Ovary (tissue), 9 donors: ENCODE results near the gene KIF26B. TPM values are rescaled to one million over a fixed set of nuclear protein-coding genes. Genes with fewer than 3 reads are reported as not detected.

ENCODE experiments used
- DNase-seq, 5 donors: peaks; one replicate each; pipeline ENCODE4 v3.0.0-alpha.2; 2019 to 2020
- H3K27ac ChIP-seq, 2 donors: fragments of 200-600 bp; one replicate each; pipeline versions ENCODE4 v1.5.1 to v1.8.0; 2019 to 2022
- H3K27me3 ChIP-seq: fragments of 200-600 bp; one replicate; pipeline ENCODE4 v1.8.0; 2022
- H3K36me3 ChIP-seq: fragments of 200-600 bp; sonication (generic); one replicate; pipeline ENCODE4 v1.5.1; 2019
- H3K4me1 ChIP-seq: one replicate; pipeline ENCODE4 v1.8.1; 2013; ENCODE audit warnings: mild to moderate bottlenecking, moderate library complexity; ENCODE audit not compliant: insufficient read depth
- H3K4me3 ChIP-seq: fragments of 200-600 bp; sonication (generic); one replicate; pipeline ENCODE4 v1.5.1; 2017
- H3K9me3 ChIP-seq, 2 donors: fragments of 200-600 bp in 1 of 2; sonication (generic) in 1 of 2; one replicate each; pipeline versions ENCODE4 v1.5.1 to v1.8.1; 2013 to 2019; ENCODE audit warnings: mild to moderate bottlenecking in 1 of 2, moderate library complexity in 1 of 2
- CTCF ChIP-seq, 3 donors: fragments of 450-650 bp in 2 of 3; fragments of 200-600 bp in 1 of 3; IDR thresholded peaks; one replicate each; pipeline versions ENCODE4 v1.5.1 to v1.8.0; 2016 to 2022; ENCODE audit warnings: antibody characterized with exemption in 3 of 3, mild to moderate bottlenecking in 1 of 3
- EP300 ChIP-seq: sonication (generic); formaldehyde crosslinking; IDR thresholded peaks from one replicate; pipeline ENCODE4 v1.6.1; 2017; ENCODE audit warnings: antibody characterized with exemption
- POLR2A ChIP-seq: fragments of 450-650 bp; IDR thresholded peaks from one replicate; pipeline ENCODE4 v1.6.1; 2017; ENCODE audit warnings: antibody characterized with exemption, mild to moderate bottlenecking, moderate library complexity
- WGBS, 3 donors: extraction: QIAGEN DNeasy Blood & Tissue Kit in 1 of 3; methylation state at CpG; one replicate each; pipeline versions ENCODE4 v1.1.5 to v1.1.7; 2013 to 2017; 5-methylcytosine and 5-hydroxymethylcytosine counted together
- intact Hi-C, 4 donors: fragments of 100-400 bp; cut with DNase I; formaldehyde crosslinking; loops; one replicate each; pipeline versions ENCODE4 v1.11.0 to v1.15.1; 2022 to 2023
- polyA plus RNA-seq, 2 donors: library from polyadenylated mRNA; stranded (reverse); fragments of 200-250 nt in 1 of 2; fragments of 350-450 nt in 1 of 2; fragmentation: Illumina TruSeq in 1 of 2; extraction: RNeasy Lipid Tissue Mini Kit (QIAGEN cat#74804) in 1 of 2; gene quantifications; one replicate each; pipeline ENCODE4 v1.2.3, GENCODE V29; 2013 to 2014
- total RNA-seq, 7 donors: library from RNA; depleted of rRNA in 2 of 7; stranded (reverse); fragments of >200 nt in 2 of 7; fragmentation: NEBNext Ultra II Directional in 3 of 7; extraction: Animal tissue kit (Norgen Biotek cat#: 25700) in 3 of 7; gene quantifications; one replicate each; pipeline versions ENCODE4 v1.1.0 to v1.2.4, GENCODE V29; 2016 to 2023
- donor health status: DM: no; HTN: no; CAD: no; lungs with moderate emphysema.
- donor health status: DM: no; HTN: no; CAD: no.
- donor health status: Bipolar disorder and iron deficiency.
- donor health status: DM: yes; HTN: yes; CAD: no.
- donor health status: DM: no; HTN: no; CAD: no.
- donor health status: DM: yes; HTN: yes; CAD: no.

KIF26B gene
- total and polyA plus RNA-seq, 9 donors, result 0.28 to 4.0 (median 0.54) TPM

- no peak for TF ChIP-seq POLR2A
- no peak for TF ChIP-seq EP300
- TF ChIP-seq CTCF (IDR thresholded peaks at IDR 0.05), result no peak
- Histone ChIP-seq H3K36me3 (no peaks in the 10 kb centered on the region), H3K4me1 (no peaks in the 10 kb centered on the region), H3K4me3 (no peak overlapping the region), H3K27me3 (no peaks in the 10 kb centered on the region), H3K27ac (no peak overlapping the region), H3K9me3 (no peaks in the 10 kb centered on the region)
- WGBS, 3 donors, result 74 to 79% (median 76%) methylated on average over 4 of the region's 4 CpGs
- DNase-seq, result no peak
- intact Hi-C loops, result no loop called here
These were observed 130.4 kb downstream of the KIF26B start for GRCh38 chr1:245285168-245285567.

- TF ChIP-seq POLR2A (no peak), CTCF (IDR thresholded peaks at IDR 0.05) (no peak), EP300 (no peak)
- Histone ChIP-seq H3K9me3 (no peaks in the 10 kb centered on the region), H3K27me3 (no peaks in the 10 kb centered on the region), H3K4me1 (no peaks in the 10 kb centered on the region), H3K36me3 (no peaks in the 10 kb centered on the region), H3K4me3 (no peak overlapping the region), H3K27ac (no peak overlapping the region)
- 89 to 96% (median 94%) methylated on average over 1 of the region's 1 CpG for WGBS, 3 donors
- DNase-seq, result no peak
- intact Hi-C loops, result no loop called here
These were observed 134.0 kb downstream of the KIF26B start for GRCh38 chr1:245288796-245289195.

- no peaks in the 10 kb centered on the region for H3K27me3 ChIP-seq
- WGBS, 3 donors, result 22 to 44% (median 29%) methylated on average over 1 of the region's 1 CpG
- intact Hi-C loops, result no loop called here
- no peaks in the 10 kb centered on the region for H3K4me1 ChIP-seq
- no peaks in the 10 kb centered on the region for H3K9me3 ChIP-seq
- TF ChIP-seq EP300, result no peak
- TF ChIP-seq CTCF (IDR thresholded peaks at IDR 0.05), result no peak
- no peak for TF ChIP-seq POLR2A
- no peak for DNase-seq
- H3K4me3 ChIP-seq, result no peak overlapping the region
- H3K27ac ChIP-seq, result no peak overlapping the region
- H3K36me3 ChIP-seq, result no peaks in the 10 kb centered on the region
These were observed 136.1 kb downstream of the KIF26B start for GRCh38 chr1:245290836-245291235.

GRCh38 chr1:245291351-245291750 is 136.6 kb downstream of the KIF26B start:
- Histone ChIP-seq H3K27me3 (no peaks in the 10 kb centered on the region), H3K4me3 (no peak overlapping the region), H3K4me1 (no peaks in the 10 kb centered on the region), H3K36me3 (no peaks in the 10 kb centered on the region), H3K27ac (no peak overlapping the region), H3K9me3 (no peaks in the 10 kb centered on the region)
- WGBS, 3 donors, result 71 to 73% (median 71%) methylated on average over 4 of the region's 4 CpGs
- intact Hi-C loops, result no loop called here
- no peak for DNase-seq
- no peak for TF ChIP-seq CTCF (IDR thresholded peaks at IDR 0.05)
- no peak for TF ChIP-seq POLR2A
- no peak for TF ChIP-seq EP300

GRCh38 chr1:245292141-245292540 is 137.4 kb downstream of the KIF26B start:
- no peak for DNase-seq
- H3K4me3 ChIP-seq, result no peak overlapping the region
- no peak overlapping the region for H3K27ac ChIP-seq
- H3K9me3 ChIP-seq, result no peaks in the 10 kb centered on the region
- intact Hi-C loops, result no loop called here
- no peaks in the 10 kb centered on the region for H3K36me3 ChIP-seq
- TF ChIP-seq CTCF (IDR thresholded peaks at IDR 0.05) (no peak), POLR2A (no peak), EP300 (no peak)
- H3K4me1 ChIP-seq, result no peaks in the 10 kb centered on the region
- H3K27me3 ChIP-seq, result no peaks in the 10 kb centered on the region
- 88 to 92% (median 92%) methylated on average over 14 of the region's 14 CpGs for WGBS, 3 donors
